LoVo (cell line): ENCODE measurements around the gene KRTAP5-8.
A peak's percentile ranks its signal among the peaks of the same experiment; 100 is the strongest.
"Not testable (repeated sequence)": the region's sequence is repeated elsewhere in the genome, so short reads cannot be mapped to it uniquely, and the experiment has no call there.

Experiments used
- DNase-seq: peaks from one replicate; pipeline ENCODE4 v3.0.0-alpha.2; 2016; ENCODE audit warnings: low spot score

KRTAP5-8 gene

GRCh38 chr11:71537977-71538665 lies at the start of gene KRTAP5-8:
Gene KRTAP5-8, plus strand, starts transcription at chr11:71538025. Its CDS starts 31 bp downstream, at chr11:71538056.
- not testable (repeated sequence) for DNase-seq

DNA sequence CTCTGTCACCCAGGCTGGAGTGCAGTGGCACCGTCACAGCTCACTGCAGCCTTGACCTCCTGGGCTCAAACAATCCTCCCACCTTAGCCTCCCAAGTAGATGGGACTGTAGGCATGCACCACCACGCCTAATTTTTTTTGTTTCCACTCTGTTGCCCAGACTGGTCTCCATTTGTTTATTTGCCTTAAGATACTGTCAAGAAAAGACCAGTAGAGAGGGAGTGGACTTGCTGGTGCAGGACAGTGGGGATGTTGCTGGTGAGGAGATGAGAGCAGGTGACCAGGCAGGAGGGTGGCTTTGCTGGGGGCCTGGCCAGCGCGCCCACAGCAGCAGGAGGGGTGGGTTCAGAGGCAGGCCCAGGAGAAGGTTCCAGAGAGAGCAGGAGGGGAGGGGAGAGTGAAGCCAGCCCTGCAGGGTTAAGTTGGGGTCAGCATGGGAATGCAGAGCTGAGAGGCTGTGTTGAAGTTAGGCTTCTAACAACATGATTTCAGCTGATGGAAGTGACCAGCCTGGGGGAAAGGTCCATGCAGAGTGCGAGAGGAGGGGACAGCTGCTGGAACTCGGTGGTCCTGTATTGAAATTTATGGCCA lies 49.0 kb upstream of the KRTAP5-8 start:
- no peak for DNase-seq

DNA sequence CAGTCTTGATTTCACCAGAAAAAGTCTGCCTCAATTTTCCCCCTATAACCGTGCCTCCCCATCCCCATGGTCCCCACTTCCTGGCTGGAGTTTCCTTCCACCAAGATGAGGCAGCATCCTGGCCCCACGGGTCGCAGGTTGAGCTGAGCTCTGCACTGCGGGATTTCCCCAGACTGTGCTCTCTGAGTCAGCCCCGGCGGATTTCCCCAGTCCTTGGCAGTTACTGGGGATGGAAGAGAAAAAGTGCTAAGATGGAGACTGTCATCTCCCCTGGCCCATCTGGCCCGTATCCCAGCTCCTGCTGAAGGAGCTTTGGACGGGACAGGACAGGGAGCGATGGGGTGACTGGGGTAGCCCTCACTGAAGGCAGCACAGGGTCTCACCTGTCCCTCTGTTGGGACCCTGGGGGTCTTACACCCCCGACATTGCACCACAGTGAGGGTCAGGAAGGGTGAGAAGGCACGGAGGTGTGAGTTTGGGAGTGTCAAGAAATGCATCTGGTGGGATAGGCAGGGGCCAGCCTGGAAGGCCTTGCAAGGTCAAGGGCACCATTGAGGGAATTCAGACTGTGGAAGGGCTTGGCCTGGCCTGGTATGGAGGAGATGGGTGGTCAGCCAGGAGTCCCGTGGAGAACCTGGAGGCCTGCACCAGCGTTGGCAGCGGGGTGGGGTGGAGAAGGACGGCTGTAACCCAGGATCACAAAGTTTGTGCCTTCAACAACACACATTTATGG lies 48.3 kb upstream of the KRTAP5-8 start:
- DNase-seq, result no peak

- no peak for DNase-seq
Measured at GRCh38 chr11:71490044-71490730, 47.6 kb upstream of the KRTAP5-8 start.

DNA sequence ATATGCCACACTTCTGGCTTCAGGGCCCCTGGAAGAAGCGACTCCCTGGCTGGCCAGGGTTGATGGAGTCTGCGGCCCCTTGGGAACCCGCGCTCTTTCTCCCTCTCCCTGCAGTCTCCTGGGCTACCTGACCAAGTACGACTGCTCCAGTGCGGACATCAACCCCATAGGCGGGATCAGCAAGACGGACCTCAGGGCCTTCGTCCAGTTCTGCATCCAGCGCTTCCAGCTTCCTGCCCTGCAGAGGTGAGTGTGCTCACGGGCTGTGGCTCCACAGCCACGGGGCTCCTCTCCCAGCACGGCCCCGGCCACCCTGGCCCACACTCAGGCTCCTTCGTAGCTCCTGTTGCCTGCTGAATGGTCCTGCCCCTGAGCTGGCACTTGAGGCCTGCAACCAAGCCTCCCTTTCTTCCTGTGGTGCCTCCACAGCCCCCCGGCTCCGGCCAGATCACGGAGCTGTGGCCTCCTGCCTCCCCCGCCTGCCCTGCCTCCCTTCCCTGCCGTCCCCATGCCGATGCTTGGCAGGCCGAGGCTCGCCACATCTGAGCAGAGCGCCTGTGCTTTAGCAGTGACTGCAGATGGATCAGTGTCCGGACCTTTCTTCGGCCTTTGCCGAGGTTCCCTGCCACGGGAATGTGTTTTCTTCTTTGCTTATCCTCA lies 47.0 kb upstream of the KRTAP5-8 start:
- DNase-seq, result no peak

DNA sequence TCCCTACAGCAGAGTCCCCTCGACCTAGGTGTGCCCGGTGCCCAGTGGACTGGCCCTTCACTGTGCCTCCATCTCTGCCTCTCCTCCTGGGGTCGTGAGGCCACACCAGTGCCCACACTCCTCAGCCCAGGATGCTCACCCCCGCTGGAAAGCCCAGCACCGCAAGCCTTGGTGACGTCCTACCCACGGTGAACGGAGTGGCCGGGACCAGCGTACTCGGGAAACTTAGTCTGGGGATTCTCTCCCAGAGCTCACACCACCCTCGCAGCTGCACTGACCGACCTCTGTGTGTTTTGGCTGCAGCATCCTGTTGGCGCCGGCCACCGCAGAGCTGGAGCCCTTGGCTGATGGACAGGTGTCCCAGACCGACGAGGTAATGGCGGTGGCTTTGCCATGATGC lies 46.3 kb upstream of the KRTAP5-8 start:
- DNase-seq, result no peak

DNA sequence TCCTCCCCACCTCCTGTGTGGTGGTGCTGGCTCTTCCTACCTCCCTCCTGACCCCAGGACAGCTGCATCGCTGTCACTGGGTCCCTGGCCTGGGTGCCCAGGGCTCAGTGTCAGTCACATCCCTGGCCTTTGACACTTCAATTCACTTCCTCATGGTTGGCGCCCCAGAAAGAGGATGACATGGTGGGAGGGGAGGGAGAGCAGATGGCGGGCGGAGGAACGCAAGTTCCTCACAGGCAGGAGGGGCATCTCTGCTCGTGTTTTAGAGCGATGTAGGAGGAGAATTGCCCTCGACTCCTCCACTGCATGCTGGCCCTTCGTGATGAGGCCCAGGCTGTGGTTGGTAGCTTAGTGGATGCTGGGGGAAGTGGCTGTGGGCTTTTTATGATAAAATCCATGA lies 45.9 kb upstream of the KRTAP5-8 start:
- DNase-seq, result no peak

DNA sequence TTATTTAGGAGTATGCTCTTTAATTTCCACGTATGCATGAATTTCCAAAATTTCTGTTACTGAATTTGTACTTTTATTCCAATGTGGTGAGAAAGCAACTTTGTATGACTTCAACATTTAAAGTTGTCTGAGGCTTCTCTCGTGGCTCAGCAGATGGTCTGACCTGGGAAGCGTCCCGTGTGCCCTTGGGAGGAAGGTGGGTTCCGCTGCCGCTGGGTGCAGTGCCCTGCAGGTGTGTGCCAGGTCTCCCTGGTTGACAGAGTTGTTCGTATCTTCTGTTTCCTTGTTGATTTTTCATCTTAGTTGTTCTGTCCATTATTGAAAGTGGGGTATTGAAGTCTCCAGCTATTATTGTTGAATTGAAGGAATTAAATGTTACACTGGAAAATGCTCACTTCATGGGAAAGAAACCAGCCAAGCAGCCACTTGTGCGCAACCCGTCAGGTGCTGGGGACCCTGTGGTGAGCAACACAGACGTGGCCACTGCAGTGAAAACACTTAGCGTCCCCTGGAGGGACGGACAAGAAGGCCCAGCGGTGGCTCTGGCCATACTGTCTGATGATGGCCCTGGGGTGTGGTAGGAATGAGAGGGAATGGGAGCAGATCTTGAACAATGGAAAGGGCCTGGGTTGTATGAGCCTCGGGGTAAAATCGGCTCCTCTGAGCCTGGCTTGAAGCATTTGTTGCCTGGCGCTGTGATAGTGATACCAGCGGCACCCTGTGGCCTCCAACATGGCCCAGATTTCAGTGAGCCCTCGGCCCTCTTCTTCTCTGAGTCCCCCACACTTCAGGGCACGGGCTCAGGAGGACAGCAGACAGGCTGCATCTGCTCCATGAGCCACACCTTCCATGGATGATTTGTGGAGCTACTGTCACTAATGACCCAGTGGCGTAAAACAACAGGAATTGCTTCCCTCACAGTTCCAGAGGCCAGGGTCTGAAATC lies 42.3 kb upstream of the KRTAP5-8 start:
- no peak for DNase-seq

DNA sequence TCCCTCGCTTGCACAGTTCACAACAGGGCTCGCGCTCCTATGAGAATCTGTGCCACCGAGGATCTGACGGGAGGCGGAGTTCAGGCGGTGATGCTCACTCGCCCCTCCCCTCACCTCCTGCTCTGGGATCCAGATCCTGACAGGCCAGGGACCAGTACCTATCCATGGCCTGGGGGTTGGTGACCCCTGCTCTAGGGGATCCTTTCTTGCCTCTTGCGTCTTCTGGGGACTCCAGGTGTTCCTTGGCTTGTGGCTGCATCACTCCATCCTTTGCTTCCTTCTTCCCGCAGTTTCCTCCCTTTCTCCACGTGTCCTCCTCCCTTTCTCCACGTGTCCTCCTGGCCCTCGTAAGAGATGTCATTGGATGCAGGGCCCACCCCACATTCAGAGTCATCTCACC lies 41.4 kb upstream of the KRTAP5-8 start:
- DNase-seq, result no peak

DNA sequence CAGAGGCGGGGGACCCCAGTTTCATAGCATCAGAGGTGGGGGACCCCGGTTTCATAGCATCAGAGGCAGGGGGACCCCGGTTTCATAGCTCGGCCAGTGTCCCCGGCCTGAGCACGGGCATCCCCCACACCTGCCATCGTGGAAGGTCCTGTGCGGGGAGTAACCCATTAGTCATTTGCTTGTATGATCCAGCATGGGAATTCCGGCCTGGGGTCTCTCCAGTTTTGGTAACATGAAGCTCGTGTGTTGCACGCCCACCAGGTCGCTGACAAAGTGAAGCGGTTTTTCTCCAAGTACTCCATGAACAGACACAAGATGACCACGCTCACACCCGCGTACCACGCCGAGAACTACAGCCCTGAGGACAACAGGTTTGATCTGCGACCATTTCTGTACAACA lies 39.7 kb upstream of the KRTAP5-8 start:
- DNase-seq, result no peak

DNA sequence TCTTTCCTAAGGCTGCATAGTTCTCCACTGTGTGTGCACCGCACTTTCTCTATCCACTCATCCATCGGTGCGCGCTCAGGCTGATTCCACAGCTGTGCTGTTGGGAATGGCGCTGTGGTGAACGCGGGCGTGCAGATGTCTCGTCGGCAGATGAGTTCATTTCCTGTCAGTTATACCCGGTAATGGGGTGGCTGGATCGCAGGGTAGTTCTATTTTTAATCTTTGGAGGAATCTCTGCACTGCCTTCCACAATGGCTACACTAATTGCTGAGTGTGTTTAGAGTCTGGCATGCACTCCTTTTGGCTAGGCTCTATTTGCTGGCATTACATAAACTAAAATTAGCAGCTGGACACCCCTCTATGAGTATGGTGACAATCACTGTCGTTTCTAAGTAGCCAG lies 38.7 kb upstream of the KRTAP5-8 start:
- no peak for DNase-seq

- DNase-seq, result no peak
Measured at GRCh38 chr11:71499546-71499945, 38.3 kb upstream of the KRTAP5-8 start.

DNA sequence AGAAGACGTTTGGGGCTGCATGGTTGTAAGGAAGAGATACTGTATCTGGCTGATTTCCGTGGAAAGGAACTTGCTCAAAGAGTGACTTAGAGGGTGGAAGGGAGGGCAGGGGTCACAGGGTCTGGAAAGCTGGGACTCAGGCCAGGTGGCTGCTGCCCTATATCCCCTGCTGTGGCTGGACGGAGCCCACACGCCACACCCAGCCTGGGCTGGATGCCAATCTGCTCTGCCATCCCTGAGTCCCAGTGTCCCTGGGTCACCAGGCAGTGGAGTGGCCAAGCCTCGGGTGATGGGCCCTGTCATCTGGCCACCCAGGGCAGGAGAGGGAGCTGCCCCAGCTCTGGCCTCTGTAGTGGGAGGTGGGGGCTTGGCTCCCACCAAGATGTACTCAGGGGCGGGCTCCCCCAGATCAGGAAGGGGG lies 37.2 kb upstream of the KRTAP5-8 start:
- DNase-seq, result peak; percentile 52

GRCh38 chr11:71501071-71501985 lies 36.5 kb upstream of the KRTAP5-8 start:
- DNase-seq, result no peak

GRCh38 chr11:71502026-71502425 lies 35.8 kb upstream of the KRTAP5-8 start:
- no peak for DNase-seq

GRCh38 chr11:71502871-71503435 lies 34.9 kb upstream of the KRTAP5-8 start:
- no peak for DNase-seq

DNA sequence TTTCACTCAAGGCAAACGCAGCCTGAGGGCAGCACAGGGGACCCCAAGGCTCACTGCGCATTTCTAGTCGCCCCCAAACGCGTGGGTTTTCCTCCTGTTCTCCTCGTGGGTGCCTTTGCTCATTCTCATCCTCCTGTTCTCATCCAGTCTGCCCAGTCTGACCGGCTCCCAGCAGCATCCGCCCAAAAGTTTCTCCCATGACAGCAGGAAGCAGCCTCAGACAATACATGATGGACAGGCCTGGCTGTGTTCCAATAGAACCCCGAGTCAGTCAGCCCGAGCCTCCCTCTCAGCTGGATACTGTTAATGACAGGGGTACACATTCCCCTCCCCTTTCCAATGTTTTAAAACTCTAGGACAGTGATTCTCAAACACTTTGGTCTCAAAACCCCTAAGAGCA lies 33.3 kb upstream of the KRTAP5-8 start:
- DNase-seq, result no peak

DNA sequence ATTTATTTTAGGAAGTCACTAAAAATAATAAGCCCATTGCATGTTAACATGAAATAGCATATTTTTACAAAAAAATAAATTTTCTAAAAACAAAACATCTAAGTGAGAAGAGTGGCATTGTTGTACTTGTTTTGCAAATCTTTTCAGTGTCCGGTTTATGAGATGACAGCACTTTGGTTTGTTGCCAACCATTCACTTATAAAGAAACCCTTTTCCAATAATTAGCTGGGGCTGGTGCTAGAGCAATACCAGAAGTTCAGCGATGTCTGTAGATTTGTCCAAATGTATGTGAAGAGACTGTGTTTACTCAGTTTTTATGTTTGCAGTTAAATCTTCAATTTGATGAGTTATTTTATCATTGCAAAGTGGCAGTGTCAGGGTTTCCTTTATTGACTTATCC lies 32.8 kb upstream of the KRTAP5-8 start:
- DNase-seq, result no peak

DNA sequence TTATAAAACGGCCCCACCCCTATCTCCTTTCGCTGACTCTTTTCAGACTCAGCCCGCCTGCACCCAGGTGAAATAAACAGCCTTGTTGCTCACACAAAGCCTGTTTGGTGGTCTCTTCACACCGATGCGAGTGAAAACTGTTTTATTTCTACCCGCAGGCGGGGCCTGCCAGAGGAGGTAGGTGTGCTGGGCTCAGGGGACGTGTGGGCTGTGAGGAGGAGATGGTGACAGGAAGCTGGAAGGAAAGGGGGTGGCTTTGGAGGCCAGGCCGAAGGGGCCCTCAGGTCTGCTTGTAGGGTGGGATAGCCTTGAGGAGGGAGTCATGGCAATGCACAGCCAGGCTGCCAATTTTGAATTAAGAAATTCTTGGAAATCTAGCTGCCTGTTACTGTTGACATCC lies 32.0 kb upstream of the KRTAP5-8 start:
- no peak for DNase-seq

GRCh38 chr11:71507102-71507501 lies 30.7 kb upstream of the KRTAP5-8 start:
- no peak for DNase-seq
